ENCODE data around the gene WDR37.

Gene WDR37

DNA sequence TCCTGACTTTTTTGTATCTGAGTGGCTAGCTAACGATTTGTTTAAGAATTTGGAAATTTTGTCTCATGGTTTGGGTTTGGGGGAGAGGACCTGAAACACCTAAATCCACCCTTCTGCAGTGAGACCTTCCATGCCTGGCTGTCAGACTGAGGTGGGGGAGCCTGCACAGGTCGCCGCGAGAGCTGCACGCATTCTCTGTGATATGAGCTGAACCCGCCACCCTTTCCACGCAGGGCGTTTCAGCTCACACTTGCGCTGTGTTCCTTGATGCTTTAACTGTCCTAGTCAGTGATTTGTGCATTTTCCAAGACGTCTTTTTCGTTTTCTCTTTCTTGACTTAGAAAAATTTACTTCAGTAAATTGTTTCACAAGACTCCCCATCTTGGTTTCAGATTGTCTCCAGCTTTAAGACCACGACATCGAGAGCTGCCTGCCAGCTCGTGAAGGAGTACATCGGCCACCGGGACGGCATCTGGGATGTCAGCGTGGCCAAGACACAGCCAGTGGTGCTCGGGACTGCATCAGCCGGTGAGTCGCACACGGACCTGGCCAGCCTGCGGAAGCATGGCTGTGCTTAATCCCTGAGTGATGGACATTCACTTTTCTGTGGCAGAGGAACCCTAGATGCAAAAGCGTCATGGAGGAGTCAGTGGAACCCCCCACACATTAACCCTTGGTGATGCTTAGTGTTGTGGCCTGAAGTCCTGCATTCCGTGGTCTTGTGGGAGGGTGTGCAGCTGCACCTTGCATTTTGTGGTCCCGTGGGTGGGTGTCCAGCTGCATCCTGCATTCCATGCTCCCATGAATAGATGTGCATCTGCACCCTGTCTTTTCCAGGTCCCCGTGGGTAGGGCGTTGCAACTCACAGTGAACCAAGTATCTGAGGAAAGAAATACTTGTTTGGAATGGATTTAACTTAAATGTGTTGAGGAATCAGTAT, 28.1 kb downstream of the WDR37 start:
- no peak overlapping the region for H3K27ac ChIP-seq (ENCODE audit: low read depth, low read length, poor library complexity, severe bottlenecking)
- H3F3A ChIP-seq (ENCODE audit: insufficient read depth, low read length), result no peaks in the 10 kb centered on the region
- no peaks in the 10 kb centered on the region for H3K79me2 ChIP-seq (ENCODE audit: insufficient read depth, low read length)
- H4K20me1 ChIP-seq (ENCODE audit: insufficient read depth, low read length), result no peaks in the 10 kb centered on the region
- no peak for TF ChIP-seq EZH2 (IDR thresholded peaks at IDR 0.05; ENCODE audit: borderline replicate concordance, low read length)
- TF ChIP-seq, protein P1, sequence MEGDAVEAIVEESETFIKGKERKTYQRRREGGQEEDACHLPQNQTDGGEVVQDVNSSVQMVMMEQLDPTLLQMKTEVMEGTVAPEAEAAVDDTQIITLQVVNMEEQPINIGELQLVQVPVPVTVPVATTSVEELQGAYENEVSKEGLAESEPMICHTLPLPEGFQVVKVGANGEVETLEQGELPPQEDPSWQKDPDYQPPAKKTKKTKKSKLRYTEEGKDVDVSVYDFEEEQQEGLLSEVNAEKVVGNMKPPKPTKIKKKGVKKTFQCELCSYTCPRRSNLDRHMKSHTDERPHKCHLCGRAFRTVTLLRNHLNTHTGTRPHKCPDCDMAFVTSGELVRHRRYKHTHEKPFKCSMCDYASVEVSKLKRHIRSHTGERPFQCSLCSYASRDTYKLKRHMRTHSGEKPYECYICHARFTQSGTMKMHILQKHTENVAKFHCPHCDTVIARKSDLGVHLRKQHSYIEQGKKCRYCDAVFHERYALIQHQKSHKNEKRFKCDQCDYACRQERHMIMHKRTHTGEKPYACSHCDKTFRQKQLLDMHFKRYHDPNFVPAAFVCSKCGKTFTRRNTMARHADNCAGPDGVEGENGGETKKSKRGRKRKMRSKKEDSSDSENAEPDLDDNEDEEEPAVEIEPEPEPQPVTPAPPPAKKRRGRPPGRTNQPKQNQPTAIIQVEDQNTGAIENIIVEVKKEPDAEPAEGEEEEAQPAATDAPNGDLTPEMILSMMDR (IDR thresholded peaks at IDR 0.05; ENCODE audit: low read length), result no peak
- no peaks in the 10 kb centered on the region for H3K27me3 ChIP-seq (ENCODE audit: insufficient read depth, low read length)
- peaks cover 94% of the 10 kb centered on the region for H3K36me3 ChIP-seq (ENCODE audit: insufficient read depth, low read length)
- no peaks in the 10 kb centered on the region for H3K9me2 ChIP-seq (ENCODE audit: low read depth, low read length)
- H3K4me1 ChIP-seq (ENCODE audit: insufficient read depth, low read length, severe bottlenecking), result no peaks in the 10 kb centered on the region
- H3K4me2 ChIP-seq (ENCODE audit: low read length), result no peak overlapping the region
- no peaks in the 10 kb centered on the region for H3K9me3 ChIP-seq (ENCODE audit: low read length)
- H2AFZ ChIP-seq (ENCODE audit: low read length), result no peak overlapping the region
- no peak overlapping the region for H3K9ac ChIP-seq (ENCODE audit: low read length)
- no peak overlapping the region for H3K4me3 ChIP-seq (ENCODE audit: low read depth, low read length, poor library complexity, severe bottlenecking)

DNA sequence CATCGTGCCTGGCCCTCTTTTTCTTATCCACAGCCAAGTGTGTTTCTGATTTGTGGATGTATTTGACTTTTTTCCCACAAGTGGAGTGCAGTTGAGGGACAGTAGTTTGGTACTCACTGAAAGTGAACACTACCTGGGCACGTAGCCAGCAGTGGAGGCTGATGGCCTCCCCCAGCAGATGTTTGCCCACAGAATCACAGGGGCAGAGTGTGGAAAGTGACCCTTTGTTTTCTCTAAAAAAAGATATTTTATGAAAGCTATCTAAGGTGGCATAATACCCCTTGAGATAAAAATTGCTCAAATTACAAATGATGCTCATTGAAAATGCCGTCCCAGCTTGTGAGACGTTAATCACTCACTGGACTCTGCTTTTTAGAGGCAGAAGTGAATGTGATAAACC, 29.1 kb downstream of the WDR37 start:
- no peaks in the 10 kb centered on the region for H4K20me1 ChIP-seq (ENCODE audit: insufficient read depth, low read length)
- no peaks in the 10 kb centered on the region for H3K9me3 ChIP-seq (ENCODE audit: low read length)
- peaks cover 92% of the 10 kb centered on the region for H3K36me3 ChIP-seq (ENCODE audit: insufficient read depth, low read length)
- TF ChIP-seq EZH2 (IDR thresholded peaks at IDR 0.05; ENCODE audit: borderline replicate concordance, low read length), result no peak
- H2AFZ ChIP-seq (ENCODE audit: low read length), result no peak overlapping the region
- H3K4me2 ChIP-seq (ENCODE audit: low read length), result no peak overlapping the region
- no peaks in the 10 kb centered on the region for H3F3A ChIP-seq (ENCODE audit: insufficient read depth, low read length)
- H3K9me2 ChIP-seq (ENCODE audit: low read depth, low read length), result no peaks in the 10 kb centered on the region
- no peaks in the 10 kb centered on the region for H3K79me2 ChIP-seq (ENCODE audit: insufficient read depth, low read length)
- no peak overlapping the region for H3K9ac ChIP-seq (ENCODE audit: low read length)
- H3K27ac ChIP-seq (ENCODE audit: low read depth, low read length, poor library complexity, severe bottlenecking), result no peak overlapping the region
- H3K4me1 ChIP-seq (ENCODE audit: insufficient read depth, low read length, severe bottlenecking), result no peaks in the 10 kb centered on the region
- no peak overlapping the region for H3K4me3 ChIP-seq (ENCODE audit: low read depth, low read length, poor library complexity, severe bottlenecking)
- no peaks in the 10 kb centered on the region for H3K27me3 ChIP-seq (ENCODE audit: insufficient read depth, low read length)

DNA sequence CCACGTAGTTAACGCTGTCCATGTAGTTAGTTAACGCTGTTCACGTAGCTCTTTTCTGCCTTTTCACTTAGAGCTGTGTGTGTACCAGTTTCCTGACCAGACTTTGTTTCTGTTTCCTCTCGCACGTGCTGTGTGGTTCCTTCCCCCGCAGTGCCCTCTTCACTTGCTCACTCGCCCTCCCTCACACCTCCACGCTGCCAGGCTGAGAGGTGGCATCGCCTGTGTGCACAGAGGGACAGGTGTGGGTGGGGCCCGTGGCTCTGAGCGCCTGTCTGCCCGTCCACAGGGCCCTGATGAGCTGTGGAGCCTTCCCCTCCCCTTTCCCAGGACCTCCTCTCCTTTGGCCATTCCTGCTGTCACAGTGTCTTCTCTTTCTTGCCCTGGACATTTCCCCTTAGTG, 30.6 kb downstream of the WDR37 start:
- Histone ChIP-seq H3K4me1 (ENCODE audit: insufficient read depth, low read length, severe bottlenecking) (no peaks in the 10 kb centered on the region), H3K79me2 (ENCODE audit: insufficient read depth, low read length) (no peaks in the 10 kb centered on the region), H2AFZ (ENCODE audit: low read length) (no peak overlapping the region), H3K4me2 (ENCODE audit: low read length) (no peak overlapping the region), H3F3A (ENCODE audit: insufficient read depth, low read length) (no peaks in the 10 kb centered on the region), H3K9me2 (ENCODE audit: low read depth, low read length) (no peaks in the 10 kb centered on the region), H4K20me1 (ENCODE audit: insufficient read depth, low read length) (no peaks in the 10 kb centered on the region), H3K27me3 (ENCODE audit: insufficient read depth, low read length) (no peaks in the 10 kb centered on the region), H3K9me3 (ENCODE audit: low read length) (no peaks in the 10 kb centered on the region), H3K4me3 (ENCODE audit: low read depth, low read length, poor library complexity, severe bottlenecking) (no peak overlapping the region), H3K36me3 (ENCODE audit: insufficient read depth, low read length) (peaks cover 91% of the 10 kb centered on the region), H3K27ac (ENCODE audit: low read depth, low read length, poor library complexity, severe bottlenecking) (no peak overlapping the region), H3K9ac (ENCODE audit: low read length) (no peak overlapping the region)
- no peak for TF ChIP-seq EZH2 (IDR thresholded peaks at IDR 0.05; ENCODE audit: borderline replicate concordance, low read length)
- TF ChIP-seq, protein P1 (IDR thresholded peaks at IDR 0.05; ENCODE audit: low read length), result no peak

Data from OCI-LY1 (cell line).